HepG2 (cell line): Measurements from ENCODE around the gene PIF1. TPM values are rescaled to one million over a fixed set of nuclear protein-coding genes. Genes with fewer than 3 reads are reported as not detected.
A peak's percentile ranks its signal among the peaks of the same experiment; 100 is the strongest.
"Not testable (repeated sequence)": the region's sequence is repeated elsewhere in the genome, so short reads cannot be mapped to it uniquely, and the experiment has no call there.

Source experiments
- ATAC-seq: fragments of 200-7000 bp; cut with Tn5 transposase; 3 replicates; pipeline ENCODE4 v1.9.1; 2020; ENCODE audit warnings: mild to moderate bottlenecking, moderate library complexity
- BruUV-seq: library from RNA; stranded (reverse); fragments of 400-500 nt; replicated peaks from 2 replicates; lab custom pipeline; 2021; lab: Mats Ljungman, UMichigan
- CTCF ChIA-PET: fragments of 300-600 bp; formaldehyde crosslinking; extraction: SDS; loops from one replicate; lab custom pipeline; 2021; ENCODE audit warnings: low total read pairs, inconsistent platforms, low intra/inter-chr PET ratio; lab: Yijun Ruan, JAX
- POLR2A ChIA-PET: fragments of 350-600 bp; sonication (Branson Sonifier 250); formaldehyde crosslinking; loops from one replicate; lab custom pipeline; 2020; ENCODE audit warnings: antibody characterized with exemption, inconsistent platforms; lab: Yijun Ruan, JAX
- DNase-seq: peaks from one replicate; pipeline ENCODE4 v3.0.0-alpha.2; 2015; ENCODE audit warnings: low spot score
- FAIRE-seq: peaks from 3 replicates; lab custom pipeline; 2011; peaks lifted over from hg19 to GRCh38; lab: Jason Lieb, UNC
- H2AFZ ChIP-seq: one replicate; pipeline ENCODE4 v1.6.1; 2011; ENCODE audit warnings: low read length, inconsistent platforms
- H3K27ac ChIP-seq: fragments of 300-600 bp; 3 replicates; pipeline ENCODE4 v1.8.0; 2011; ENCODE audit warnings: mixed run types, mild to moderate bottlenecking, mixed read lengths, low read length, inconsistent platforms; ENCODE audit not compliant: insufficient read depth; ENCODE audit errors: extremely low read length
- H3K27me3 ChIP-seq, 2 experiments: fragments of 200-600 bp in 1 of 2; 2 replicates in 1 of 2; 3 replicates in 1 of 2; pipeline versions ENCODE4 v1.6.0 to v1.8.0; 2011; ENCODE audit warnings: low read length in 2 of 2, mild to moderate bottlenecking in 2 of 2, moderate library complexity in 2 of 2, inconsistent platforms in 1 of 2; ENCODE audit not compliant: insufficient read depth in 2 of 2, control insufficient read depth in 1 of 2
- H3K36me3 ChIP-seq, 2 experiments: fragments of 200-600 bp in 1 of 2; replicated peaks in 1 of 2; 2 replicates in 1 of 2; 3 replicates in 1 of 2; pipeline versions ENCODE4 v1.5.1 to v1.8.0; 2011; ENCODE audit warnings: low read length in 2 of 2, inconsistent platforms in 1 of 2; ENCODE audit not compliant: insufficient read depth in 2 of 2, control insufficient read depth in 1 of 2
- H3K4me1 ChIP-seq: 2 replicates; pipeline ENCODE4 v1.5.1; 2012; ENCODE audit warnings: low read length, inconsistent platforms; ENCODE audit not compliant: insufficient read depth
- H3K4me2 ChIP-seq: 2 replicates; pipeline ENCODE4 v1.6.0; 2011; ENCODE audit warnings: low read depth, low read length, inconsistent platforms
- H3K4me3 ChIP-seq, 3 experiments: fragments of 200-600 bp in 1 of 3; sonication (generic), shearing (Covaris generic) in 1 of 3; replicated peaks in 1 of 3; 2 replicates each; pipeline ENCODE4 v1.5.1; 2011 to 2016; ENCODE audit warnings: low read length in 3 of 3, inconsistent platforms in 2 of 3, low read depth in 2 of 3, mild to moderate bottlenecking in 2 of 3, control low read depth in 1 of 3, mixed read lengths in 1 of 3; ENCODE audit not compliant: insufficient read depth in 1 of 3
- H3K79me2 ChIP-seq: one replicate; pipeline ENCODE4 v1.6.1; 2011; ENCODE audit warnings: low read length, inconsistent platforms; ENCODE audit not compliant: insufficient read depth
- H3K9ac ChIP-seq: 2 replicates; pipeline ENCODE4 v1.6.0; 2011; ENCODE audit warnings: mild to moderate bottlenecking, low read depth, low read length, inconsistent platforms; ENCODE audit not compliant: insufficient read depth
- H3K9me3 ChIP-seq: 2 replicates; pipeline ENCODE4 v1.5.1; 2012; ENCODE audit warnings: mild to moderate bottlenecking, low read length
- H4K20me1 ChIP-seq: 2 replicates; pipeline ENCODE4 v1.6.0; 2011; ENCODE audit warnings: inconsistent platforms, mild to moderate bottlenecking, low read length, moderate library complexity; ENCODE audit not compliant: insufficient read depth
- CEBPB ChIP-seq: IDR thresholded peaks from 2 replicates; pipeline ENCODE4 v1.6.1; 2011; ENCODE audit warnings: low read depth, low read length, improper control_type of control experiment, borderline replicate concordance
- CEBPG ChIP-seq: IDR thresholded peaks from 2 replicates; pipeline ENCODE4 v1.6.1; 2016
- GFI1 ChIP-seq: sonication (generic); formaldehyde crosslinking; IDR thresholded peaks from 2 replicates; pipeline ENCODE4 v1.5.0; 2020; ENCODE audit warnings: missing genetic modification reagents, mild to moderate bottlenecking, borderline replicate concordance
- WGBS: methylation state at CpG from one replicate; pipeline ENCODE4 v1.1.6; 2017; ENCODE audit warnings: low lambda C conversion rate; 5-methylcytosine and 5-hydroxymethylcytosine counted together
- in situ Hi-C: cut with HindIII; loops from 2 replicates; pipeline ENCODE4 v1.10.0; 2017; ENCODE audit warnings: low pct_unique_long_range_greater_than_20kb; ENCODE audit not compliant: extremely low pct_ligation_motif_present
- intact Hi-C: fragments of 100-400 bp; cut with micrococcal nuclease; formaldehyde crosslinking; loops from one replicate; pipeline ENCODE4 v1.10.0; 2022; ENCODE audit not compliant: unreplicated experiment
- polyA plus RNA-seq, 8 experiments: library from polyadenylated mRNA; depleted of rRNA in 3 of 8; stranded (reverse) in 7 of 8; unstranded in 1 of 8; fragments of >200 nt; fragmentation: Illumina TruSeq in 4 of 8; extraction: Trizol in 4 of 8; gene quantifications; 2 replicates each; pipeline versions ENCODE4 v1.2.1 to v1.2.3, GENCODE V29; 2011 to 2016; ENCODE audit warnings: low read depth in 4 of 8, missing spikeins in 1 of 8, mixed read lengths in 1 of 8; ENCODE audit not compliant: insufficient read depth in 1 of 8
- total RNA-seq, 5 experiments: library from RNA; depleted of rRNA; stranded (reverse); fragments of >200 nt; fragmentation: Illumina TruSeq; extraction: Trizol; gene quantifications; 2 replicates each; pipeline ENCODE4 v1.2.3, GENCODE V29; 2016; ENCODE audit warnings: low read depth in 1 of 5
- TF ChIP-seq, protein P1 (sequence below): sonication (generic); formaldehyde crosslinking; IDR thresholded peaks from 2 replicates; pipeline ENCODE4 v1.5.0; 2020; ENCODE audit warnings: mild to moderate bottlenecking, missing genetic modification reagents

Gene PIF1
- total and polyA plus RNA-seq, 2 of the 13 experiments (the other 11 are each of a cell fraction or from before 2014, with no cell fraction given), result 18.5 to 19.7 TPM

DNA sequence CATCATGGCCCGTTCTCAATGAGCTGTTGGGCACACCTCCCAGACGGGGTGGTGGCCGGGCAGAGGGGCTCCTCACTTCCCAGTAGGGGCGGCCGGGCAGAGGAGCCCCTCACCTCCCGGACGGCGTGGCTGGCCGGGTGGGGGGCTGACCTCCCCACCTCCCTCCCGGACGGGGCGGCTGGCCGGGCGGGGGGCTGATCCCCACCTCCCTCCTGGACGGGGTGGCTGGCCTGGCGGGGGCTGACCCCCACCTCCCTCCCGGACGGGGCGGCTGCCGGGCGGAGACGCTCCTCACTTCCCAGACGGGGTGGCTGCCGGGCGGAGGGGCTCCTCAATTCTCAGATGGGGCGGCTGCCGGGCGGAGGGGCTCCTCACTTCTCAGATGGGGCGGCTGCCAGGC, 26.5 kb downstream of the PIF1 start:
- H3K4me2 ChIP-seq, FAIRE-seq, in situ Hi-C loops, H3K9ac ChIP-seq, intact Hi-C loops, ATAC-seq, H4K20me1 ChIP-seq, H3K36me3 ChIP-seq, BruUV-seq, H3K9me3 ChIP-seq, H3K4me1 ChIP-seq, H2AFZ ChIP-seq, H3K27ac ChIP-seq, CTCF ChIA-PET, DNase-seq, H3K27me3 ChIP-seq, H3K79me2 ChIP-seq, H3K4me3 ChIP-seq, POLR2A ChIA-PET: not testable (repeated sequence)
- no CpG with 5 or more reads among the region's 29 CpGs for WGBS

GRCh38 chr15:64795921-64796320, 29.5 kb downstream of the PIF1 start:
- H3K27ac ChIP-seq, BruUV-seq, in situ Hi-C loops, CTCF ChIA-PET, H3K9me3 ChIP-seq, H3K4me2 ChIP-seq, H3K4me3 ChIP-seq, H3K27me3 ChIP-seq, FAIRE-seq, H3K79me2 ChIP-seq, H2AFZ ChIP-seq, H3K4me1 ChIP-seq, H3K9ac ChIP-seq, H4K20me1 ChIP-seq, ATAC-seq, H3K36me3 ChIP-seq, DNase-seq, POLR2A ChIA-PET: not testable (repeated sequence)
- WGBS, result 71% methylated on average over 9 of the region's 9 CpGs
- intact Hi-C loops, result loop anchor here (1.0 kb wide), 1 partner anchor 8 kb away; no protein-coding TSS in a partner anchor

DNA sequence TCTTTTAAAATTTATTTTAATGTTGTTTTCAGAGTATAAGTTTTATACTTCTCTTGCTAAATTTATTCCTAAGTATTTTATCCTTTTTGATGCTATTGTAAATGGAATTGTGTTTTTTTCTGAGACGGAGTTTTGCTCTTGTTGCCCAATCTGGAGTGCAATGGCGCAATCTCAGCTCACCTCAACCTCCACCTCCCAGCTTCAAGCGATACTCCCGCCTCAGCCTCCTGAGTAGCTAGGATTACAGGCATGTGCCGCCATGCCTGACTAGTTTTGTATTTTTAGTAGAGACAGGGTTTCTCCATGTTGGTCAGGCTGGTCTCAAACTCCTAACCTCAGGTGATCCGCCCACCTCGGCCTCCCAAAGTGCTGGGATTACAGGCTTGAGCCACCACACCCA, 30.1 kb downstream of the PIF1 start:
- H3K79me2 ChIP-seq, H3K27ac ChIP-seq, H3K4me1 ChIP-seq, H3K36me3 ChIP-seq, ATAC-seq, H2AFZ ChIP-seq, BruUV-seq, POLR2A ChIA-PET, H3K27me3 ChIP-seq, H4K20me1 ChIP-seq, DNase-seq, CTCF ChIA-PET, H3K9ac ChIP-seq, FAIRE-seq, in situ Hi-C loops, H3K4me2 ChIP-seq, H3K4me3 ChIP-seq, intact Hi-C loops, H3K9me3 ChIP-seq: not testable (repeated sequence)
- 31% methylated on average over 7 of the region's 7 CpGs for WGBS
- TF ChIP-seq CEBPB, result peak; percentile 64; the same call in 1 of the 2 replicates
- TF ChIP-seq, protein P1, sequence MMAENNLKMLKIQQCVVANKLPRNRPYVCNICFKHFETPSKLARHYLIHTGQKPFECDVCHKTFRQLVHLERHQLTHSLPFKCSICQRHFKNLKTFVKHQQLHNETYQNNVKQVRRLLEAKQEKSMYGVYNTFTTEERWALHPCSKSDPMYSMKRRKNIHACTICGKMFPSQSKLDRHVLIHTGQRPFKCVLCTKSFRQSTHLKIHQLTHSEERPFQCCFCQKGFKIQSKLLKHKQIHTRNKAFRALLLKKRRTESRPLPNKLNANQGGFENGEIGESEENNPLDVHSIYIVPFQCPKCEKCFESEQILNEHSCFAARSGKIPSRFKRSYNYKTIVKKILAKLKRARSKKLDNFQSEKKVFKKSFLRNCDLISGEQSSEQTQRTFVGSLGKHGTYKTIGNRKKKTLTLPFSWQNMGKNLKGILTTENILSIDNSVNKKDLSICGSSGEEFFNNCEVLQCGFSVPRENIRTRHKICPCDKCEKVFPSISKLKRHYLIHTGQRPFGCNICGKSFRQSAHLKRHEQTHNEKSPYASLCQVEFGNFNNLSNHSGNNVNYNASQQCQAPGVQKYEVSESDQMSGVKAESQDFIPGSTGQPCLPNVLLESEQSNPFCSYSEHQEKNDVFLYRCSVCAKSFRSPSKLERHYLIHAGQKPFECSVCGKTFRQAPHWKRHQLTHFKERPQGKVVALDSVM, result peak; percentile 69
- peak; percentile 64 for TF ChIP-seq CEBPG (CRISPR knock-in tag)
- 0 out of 2 replicates have a peak, but pooled peaks have one; percentile 26 for TF ChIP-seq GFI1 (CRISPR knock-in tag)
